ENCODE measurements around the gene NUP160. TPM values are rescaled to one million over a fixed set of nuclear protein-coding genes. Genes with fewer than 3 reads are reported as not detected.
"Not testable (repeated sequence)": the region's sequence is repeated elsewhere in the genome, so short reads cannot be mapped to it uniquely, and the experiment has no call there.

NUP160 gene
- total RNA-seq, 2 experiments from 2014 or later: 76.9 to 79.2 TPM

DNA sequence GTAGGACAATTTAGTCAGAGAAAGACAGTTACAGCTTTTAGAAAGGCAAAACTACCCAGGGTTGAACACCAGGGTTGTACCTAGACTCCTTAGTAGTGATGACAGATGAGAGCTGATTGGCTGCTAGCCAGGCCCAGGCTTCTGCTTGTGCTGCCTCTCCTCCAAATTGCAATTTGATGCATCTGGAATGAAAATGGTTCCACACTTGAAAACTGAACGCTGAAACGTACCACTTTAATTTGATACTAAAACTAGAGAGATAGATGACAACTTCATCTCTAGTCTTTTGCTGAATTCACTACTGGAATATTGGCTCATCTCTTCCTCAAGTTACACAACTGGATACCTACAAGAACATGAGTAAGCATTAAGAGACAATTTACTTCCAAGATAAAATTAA, 61.8 kb downstream of the NUP160 start:
- Mint-ChIP-seq H3K36me3 (peaks cover 16% of the 10 kb centered on the region), H3K4me3 (no peak overlapping the region), H3K4me1 (peaks cover 5% of the 10 kb centered on the region), H3K27ac (no peak overlapping the region), H3K9me3 (no peaks in the 10 kb centered on the region), H3K27me3 (no peaks in the 10 kb centered on the region)
- DNase-seq: no peak

DNA sequence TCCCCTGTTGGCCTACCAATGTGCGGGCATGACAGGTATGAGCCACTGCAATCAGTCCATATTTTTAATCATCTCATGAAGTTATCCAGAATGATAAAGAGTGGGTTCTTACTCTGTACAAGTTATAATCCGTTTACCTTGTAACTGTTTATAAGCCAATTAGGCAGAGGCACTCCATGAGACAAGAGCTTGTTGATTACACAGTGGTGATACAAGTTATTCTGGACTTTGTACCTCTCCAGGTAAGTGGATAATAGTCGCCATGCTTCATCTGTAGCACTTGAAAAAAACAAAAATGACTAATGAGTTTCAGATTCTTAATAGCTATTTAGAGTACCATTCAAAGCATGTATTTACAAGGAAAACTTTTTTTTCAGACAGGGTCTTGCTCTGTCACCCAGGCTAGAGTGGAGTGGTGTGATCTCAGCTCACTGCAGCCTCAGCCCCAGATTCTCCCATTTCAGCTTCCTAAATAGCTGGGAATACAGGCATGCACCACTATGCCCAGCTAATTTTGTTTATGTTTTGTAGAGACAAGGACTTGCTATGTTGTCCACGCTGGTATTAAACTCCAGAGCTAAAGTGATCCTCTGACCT, 63.3 kb downstream of the NUP160 start:
- no peaks in the 10 kb centered on the region for H3K9me3 Mint-ChIP-seq
- H3K27ac Mint-ChIP-seq: no peak overlapping the region
- H3K36me3 Mint-ChIP-seq: peaks cover 13% of the 10 kb centered on the region
- no peak for DNase-seq
- H3K4me3 Mint-ChIP-seq: no peak overlapping the region
- H3K27me3 Mint-ChIP-seq: no peaks in the 10 kb centered on the region
- peaks cover 5% of the 10 kb centered on the region for H3K4me1 Mint-ChIP-seq

DNA sequence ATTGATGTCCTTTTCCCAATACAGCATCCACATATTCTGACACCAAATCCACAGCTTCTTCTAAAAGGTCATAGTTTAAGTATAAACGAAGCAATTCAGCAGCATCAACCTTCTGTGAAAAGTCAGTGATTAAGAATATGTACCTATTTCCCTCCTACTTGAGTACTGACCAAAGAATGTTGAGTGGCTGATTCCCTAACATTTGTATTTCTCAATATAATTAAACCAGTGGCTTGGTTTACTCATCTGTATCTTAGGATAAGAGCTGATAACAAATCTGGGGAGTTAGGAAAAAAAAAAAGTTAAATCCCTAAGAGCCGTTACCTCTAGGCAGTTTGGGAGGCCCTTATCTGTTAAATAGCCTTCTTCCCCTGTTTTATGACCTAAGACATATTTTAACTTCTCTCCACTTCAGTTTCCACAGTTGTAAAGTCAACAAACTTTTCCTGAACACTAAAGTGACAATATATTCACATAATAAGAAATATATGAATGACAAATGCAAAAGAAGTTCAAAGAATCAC, 65.0 kb downstream of the NUP160 start:
- Mint-ChIP-seq H3K36me3 (peaks cover 13% of the 10 kb centered on the region), H3K27ac (no peak overlapping the region), H3K4me1 (peaks cover under 1% of the 10 kb centered on the region), H3K4me3 (no peak overlapping the region), H3K9me3 (no peaks in the 10 kb centered on the region), H3K27me3 (no peaks in the 10 kb centered on the region)
- DNase-seq: no peak

DNA sequence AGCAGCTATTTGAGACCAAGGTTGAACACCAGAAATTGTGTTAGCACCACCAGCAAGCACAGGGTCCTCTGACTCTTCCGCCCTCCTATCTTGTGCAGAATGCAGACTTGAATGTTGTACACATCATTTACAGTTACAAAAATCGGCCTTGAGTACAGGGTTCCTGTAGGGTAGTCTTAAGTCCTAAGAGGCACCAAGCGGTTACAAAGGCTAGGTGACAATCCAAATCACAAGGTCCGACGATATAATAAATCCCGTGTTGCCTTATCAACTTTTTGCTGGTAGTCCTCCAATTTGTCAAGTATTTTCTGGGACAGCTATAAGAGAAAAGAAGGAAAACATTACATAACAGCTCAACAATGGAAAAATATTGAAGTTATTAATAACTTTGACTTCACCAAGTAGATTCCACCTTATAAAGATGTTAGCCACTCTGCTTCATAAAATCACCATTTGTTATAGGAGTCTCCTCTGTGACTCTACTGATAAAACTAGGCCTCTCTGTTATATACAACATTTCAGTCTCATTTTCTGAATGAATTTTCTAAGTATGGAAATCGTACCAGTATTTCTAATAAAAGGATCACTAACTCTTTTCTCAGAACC, 69.2 kb downstream of the NUP160 start:
- Mint-ChIP-seq H3K27ac (no peak overlapping the region), H3K4me1 (no peaks in the 10 kb centered on the region), H3K4me3 (no peak overlapping the region), H3K27me3 (no peaks in the 10 kb centered on the region), H3K9me3 (no peaks in the 10 kb centered on the region), H3K36me3 (peaks cover 17% of the 10 kb centered on the region)
- DNase-seq: no peak

DNA sequence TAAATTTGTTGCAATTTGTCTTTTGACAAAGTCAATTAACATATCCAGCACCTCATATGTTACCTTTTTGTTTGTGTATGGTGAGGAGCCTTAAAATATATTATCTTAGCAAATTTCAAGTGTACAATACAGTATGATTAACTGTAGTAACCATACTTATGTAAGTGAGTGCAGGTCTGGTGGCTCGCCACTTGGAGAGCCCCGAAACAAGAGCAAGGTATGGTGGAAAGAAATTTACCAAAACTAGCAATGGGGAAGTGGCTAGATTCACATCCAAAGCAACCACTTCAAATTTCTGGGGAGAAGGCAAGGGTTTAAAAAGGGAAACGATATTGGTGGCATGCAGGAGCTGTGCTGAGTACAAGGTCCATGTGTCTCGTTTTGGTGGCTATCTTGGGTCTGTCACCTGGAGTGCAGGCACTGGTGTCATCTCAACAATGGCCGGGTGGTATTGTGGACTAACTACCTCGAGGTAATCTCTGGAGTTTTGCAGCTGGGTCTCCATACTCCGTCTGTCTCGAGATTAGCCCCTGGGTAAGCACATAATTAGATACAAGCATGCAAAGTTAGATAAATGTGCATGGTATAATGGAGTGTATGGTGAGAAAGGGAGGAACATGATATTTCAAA, 72.8 kb downstream of the NUP160 start:
- peaks cover 17% of the 10 kb centered on the region for H3K36me3 Mint-ChIP-seq
- no peak for DNase-seq
- no peaks in the 10 kb centered on the region for H3K27me3 Mint-ChIP-seq
- H3K4me1 Mint-ChIP-seq: no peaks in the 10 kb centered on the region
- H3K4me3 Mint-ChIP-seq: no peak overlapping the region
- no peaks in the 10 kb centered on the region for H3K9me3 Mint-ChIP-seq
- no peak overlapping the region for H3K27ac Mint-ChIP-seq

DNA sequence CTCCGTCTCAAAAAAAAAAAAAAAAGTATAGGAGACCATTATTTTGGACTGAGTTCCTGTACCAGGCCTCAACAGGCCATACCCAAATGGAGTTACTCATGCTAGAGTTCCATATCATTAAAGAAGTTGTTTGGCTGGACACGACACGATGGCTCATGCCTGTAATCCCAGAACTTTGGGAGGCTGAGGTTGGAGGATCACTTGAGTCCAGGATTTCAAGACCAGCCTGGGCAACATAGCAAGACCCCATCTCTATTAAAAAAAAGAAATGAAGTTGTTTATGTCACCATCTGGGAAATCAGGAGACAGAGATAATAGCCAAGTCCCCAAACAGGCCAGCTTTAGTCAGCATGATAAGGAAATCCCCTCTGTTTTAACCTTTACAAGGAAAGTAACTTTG, 74.3 kb downstream of the NUP160 start:
- H3K9me3 Mint-ChIP-seq: no peaks in the 10 kb centered on the region
- H3K27me3 Mint-ChIP-seq: no peaks in the 10 kb centered on the region
- no peak overlapping the region for H3K27ac Mint-ChIP-seq
- DNase-seq: no peak
- H3K4me1 Mint-ChIP-seq: no peaks in the 10 kb centered on the region
- H3K4me3 Mint-ChIP-seq: no peak overlapping the region
- peaks cover 19% of the 10 kb centered on the region for H3K36me3 Mint-ChIP-seq

DNA sequence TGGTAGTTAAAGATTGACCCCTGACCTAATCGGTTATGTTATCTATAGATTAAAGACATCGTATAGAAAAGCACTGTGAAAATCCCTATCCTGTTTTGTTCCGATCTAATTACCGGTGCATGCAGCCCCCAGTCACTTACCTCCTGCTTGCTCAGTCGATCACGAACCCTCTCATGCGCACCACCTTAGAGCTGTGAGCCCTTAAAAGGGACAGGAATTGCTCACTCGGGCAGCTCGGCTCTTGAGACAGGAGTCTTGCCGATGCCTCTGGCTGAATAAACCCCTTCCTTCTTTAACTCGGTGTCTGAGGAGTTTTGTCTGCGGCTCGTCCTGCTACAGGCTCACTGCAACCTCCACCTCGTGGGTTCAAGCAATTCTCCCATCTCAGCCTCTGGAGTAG, 78.6 kb downstream of the NUP160 start:
- H3K27ac Mint-ChIP-seq, H3K9me3 Mint-ChIP-seq, DNase-seq, H3K27me3 Mint-ChIP-seq: not testable (repeated sequence)
- Mint-ChIP-seq H3K4me3 (peak overlapping the region; percentile 6), H3K36me3 (peaks cover 25% of the 10 kb centered on the region), H3K4me1 (peaks cover 12% of the 10 kb centered on the region)

DNA sequence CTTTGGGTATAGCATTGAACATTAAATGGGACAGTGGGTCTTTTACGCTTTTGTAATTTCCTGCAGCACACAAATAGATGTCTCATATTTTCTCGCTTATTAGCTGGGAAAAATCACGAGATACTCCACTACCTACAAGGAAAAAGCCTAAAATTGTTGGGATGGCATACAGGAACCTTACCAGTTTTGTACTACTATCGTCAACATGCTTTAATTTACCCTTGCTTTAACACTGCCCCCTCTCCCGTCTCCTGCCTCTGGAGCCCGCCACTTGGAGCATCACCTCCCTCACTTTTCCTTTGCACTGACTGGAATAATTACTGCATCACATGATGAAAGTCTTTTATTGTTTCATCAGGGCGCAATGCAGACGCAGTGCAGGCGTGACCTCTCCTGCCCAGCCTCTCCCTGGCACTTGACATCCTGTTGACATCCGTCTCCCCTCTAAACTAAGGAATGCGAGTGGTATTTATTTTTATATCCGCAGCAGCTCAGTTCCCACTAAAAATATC, 80.0 kb downstream of the NUP160 start:
- Mint-ChIP-seq H3K27ac (peak overlapping the region; percentile 100), H3K36me3 (peaks cover 30% of the 10 kb centered on the region), H3K4me1 (peaks cover 15% of the 10 kb centered on the region), H3K4me3 (peak overlapping the region; percentile 100), H3K27me3 (no peaks in the 10 kb centered on the region), H3K9me3 (no peaks in the 10 kb centered on the region)
- peak; percentile 49 for DNase-seq

DNA sequence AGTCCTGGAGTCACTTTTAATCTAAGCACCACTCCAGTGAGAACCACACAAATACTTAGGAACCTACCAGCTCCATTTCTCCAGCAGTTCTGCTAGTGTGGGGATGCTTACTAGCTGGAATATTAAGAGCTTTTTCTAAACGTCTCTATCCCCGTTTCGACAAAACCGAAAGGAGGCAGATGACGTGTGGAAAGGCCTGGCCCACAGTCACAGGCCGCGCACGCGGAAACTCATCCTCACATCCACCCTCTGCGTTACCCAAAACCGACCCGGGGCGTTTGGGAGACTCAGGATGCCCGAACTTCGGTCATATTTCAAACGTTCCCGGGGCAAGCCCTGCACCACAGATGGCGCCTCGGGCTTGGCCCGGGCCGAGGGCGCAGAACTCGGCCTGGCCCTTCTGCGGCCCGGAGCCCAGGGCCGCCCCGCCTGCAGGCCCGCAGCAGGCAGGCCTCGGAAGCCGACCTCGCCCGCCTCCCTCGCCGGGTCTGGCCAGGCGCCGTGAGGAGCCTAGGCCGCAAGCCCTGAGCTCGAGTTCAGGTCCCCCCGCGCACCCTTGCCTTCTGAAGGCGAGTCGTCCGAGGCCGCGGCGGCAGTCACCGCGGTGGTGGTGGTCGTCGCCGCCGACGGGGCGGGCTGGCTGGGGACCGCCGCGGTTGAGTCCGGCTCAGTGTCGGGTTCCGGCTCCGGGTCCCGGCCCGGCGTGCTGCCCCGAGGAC, 81.5 kb downstream of the NUP160 start:
- peaks cover 34% of the 10 kb centered on the region for H3K36me3 Mint-ChIP-seq
- DNase-seq: peak; percentile 84
- H3K9me3 Mint-ChIP-seq: no peaks in the 10 kb centered on the region
- H3K4me3 Mint-ChIP-seq: peak overlapping the region; percentile 100
- H3K27me3 Mint-ChIP-seq: no peaks in the 10 kb centered on the region
- peaks cover 15% of the 10 kb centered on the region for H3K4me1 Mint-ChIP-seq
- peak overlapping the region; percentile 100 for H3K27ac Mint-ChIP-seq

DNA sequence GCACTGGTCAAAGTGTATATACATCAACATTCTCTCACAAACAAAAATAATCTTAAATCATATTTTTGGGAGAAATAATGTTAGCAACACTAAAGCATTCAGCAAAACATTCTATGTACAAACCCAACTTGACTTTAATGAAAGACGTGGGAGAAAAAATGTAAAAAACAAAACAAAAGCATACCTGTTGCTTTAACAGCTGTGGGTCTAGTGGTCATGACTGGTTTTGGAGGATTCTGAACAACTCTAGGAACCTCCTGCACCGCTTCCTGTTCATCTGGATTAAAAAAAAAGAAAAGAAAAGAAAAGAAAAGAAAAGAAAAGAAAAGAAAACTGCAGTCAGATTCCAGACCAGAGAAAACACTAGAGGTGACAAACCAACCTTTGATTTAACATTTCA, 83.1 kb downstream of the NUP160 start:
- DNase-seq: no peak
- Mint-ChIP-seq H3K4me1 (peaks cover 16% of the 10 kb centered on the region), H3K36me3 (peaks cover 38% of the 10 kb centered on the region), H3K9me3 (no peaks in the 10 kb centered on the region), H3K4me3 (peak overlapping the region; percentile 100), H3K27ac (peak overlapping the region; percentile 99), H3K27me3 (no peaks in the 10 kb centered on the region)

DNA sequence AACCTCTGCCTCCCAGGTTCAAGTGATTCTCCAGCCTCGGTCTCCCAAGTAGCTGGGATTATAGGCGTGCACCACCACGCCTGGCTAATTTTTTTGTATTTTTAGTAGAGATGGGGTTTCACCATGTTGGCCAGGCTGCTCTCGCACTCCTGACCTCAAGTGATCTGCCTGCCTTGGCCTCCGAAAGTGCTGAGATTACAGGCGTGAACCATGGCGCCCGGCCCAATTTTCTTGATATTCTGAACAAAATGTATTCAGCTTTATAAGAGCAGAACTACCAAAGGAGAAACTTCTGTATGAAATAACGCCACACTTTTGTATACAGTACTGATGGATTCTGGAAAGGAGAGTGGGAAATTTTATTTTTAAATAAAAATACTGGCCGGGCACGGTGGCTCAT, 88.9 kb downstream of the NUP160 start:
- not testable (repeated sequence) for H3K27me3 Mint-ChIP-seq, H3K4me1 Mint-ChIP-seq, H3K27ac Mint-ChIP-seq, H3K9me3 Mint-ChIP-seq, H3K4me3 Mint-ChIP-seq, DNase-seq
- H3K36me3 Mint-ChIP-seq: peaks cover 49% of the 10 kb centered on the region

DNA sequence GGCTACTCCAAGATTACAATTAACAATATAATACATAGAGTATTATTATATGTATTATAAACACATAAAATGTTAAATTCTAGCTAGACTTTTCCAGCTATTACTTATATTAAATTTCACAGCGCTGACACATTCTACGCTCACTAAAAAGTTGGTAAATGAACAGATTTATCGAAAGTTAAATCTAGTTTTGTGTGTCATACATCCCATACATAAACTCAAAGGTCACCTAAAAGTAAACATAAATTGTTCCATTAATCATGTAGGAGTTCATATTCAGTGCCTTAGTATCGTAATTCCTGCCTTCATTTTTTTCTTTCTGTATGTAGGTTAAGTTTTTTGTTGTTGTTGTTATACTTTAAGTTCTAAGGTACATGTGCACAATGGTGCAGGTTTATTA, 91.9 kb downstream of the NUP160 start:
- Mint-ChIP-seq H3K4me1 (peaks cover 6% of the 10 kb centered on the region), H3K9me3 (peaks cover 3% of the 10 kb centered on the region), H3K36me3 (peaks cover 57% of the 10 kb centered on the region), H3K27ac (no peak overlapping the region), H3K4me3 (no peak overlapping the region), H3K27me3 (no peaks in the 10 kb centered on the region)
- no peak for DNase-seq

DNA sequence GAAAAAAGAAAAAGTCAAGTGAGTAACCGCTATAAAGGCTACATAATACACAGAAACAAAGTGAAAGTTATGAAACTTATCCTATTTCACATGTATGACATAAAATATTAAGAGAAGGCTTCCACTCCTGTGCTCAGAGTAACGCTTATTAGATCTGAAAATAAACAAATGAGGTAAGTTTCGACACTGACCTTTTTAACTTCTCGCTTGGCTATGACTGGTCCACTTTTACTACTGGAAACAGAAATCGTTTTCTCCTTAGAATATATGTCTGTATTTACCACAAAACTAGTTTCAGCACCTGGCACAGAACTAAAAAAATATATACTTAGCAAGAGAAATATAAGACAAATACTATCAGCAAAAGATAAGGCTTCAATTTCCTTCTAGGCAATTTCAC, 97.4 kb downstream of the NUP160 start:
- Mint-ChIP-seq H3K9me3 (no peaks in the 10 kb centered on the region), H3K36me3 (peaks cover 36% of the 10 kb centered on the region), H3K27ac (peak overlapping the region; percentile 35), H3K4me3 (no peak overlapping the region), H3K27me3 (no peaks in the 10 kb centered on the region), H3K4me1 (peaks cover 11% of the 10 kb centered on the region)
- no peak for DNase-seq

DNA sequence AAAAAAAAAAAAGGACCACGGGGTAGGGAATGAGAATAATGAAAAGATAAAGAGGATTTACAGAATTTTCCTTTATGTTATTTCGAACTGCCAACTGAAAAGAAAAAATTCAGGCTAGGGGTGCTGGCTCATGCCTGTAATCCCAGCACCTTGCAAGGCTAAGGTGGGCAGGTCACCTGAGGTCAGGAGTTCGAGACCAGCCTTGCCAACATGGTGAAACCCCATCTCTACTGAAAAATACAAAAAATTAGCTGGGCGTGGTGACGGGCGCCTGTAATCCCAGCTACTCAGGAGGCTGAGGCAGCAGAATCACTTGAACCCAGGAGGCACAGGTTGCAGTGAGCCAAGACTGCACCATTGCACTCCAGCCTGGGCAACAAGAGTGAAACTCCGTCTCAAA, 105.7 kb downstream of the NUP160 start:
- H3K27ac Mint-ChIP-seq, H3K4me1 Mint-ChIP-seq, H3K4me3 Mint-ChIP-seq: not testable (repeated sequence)

DNA sequence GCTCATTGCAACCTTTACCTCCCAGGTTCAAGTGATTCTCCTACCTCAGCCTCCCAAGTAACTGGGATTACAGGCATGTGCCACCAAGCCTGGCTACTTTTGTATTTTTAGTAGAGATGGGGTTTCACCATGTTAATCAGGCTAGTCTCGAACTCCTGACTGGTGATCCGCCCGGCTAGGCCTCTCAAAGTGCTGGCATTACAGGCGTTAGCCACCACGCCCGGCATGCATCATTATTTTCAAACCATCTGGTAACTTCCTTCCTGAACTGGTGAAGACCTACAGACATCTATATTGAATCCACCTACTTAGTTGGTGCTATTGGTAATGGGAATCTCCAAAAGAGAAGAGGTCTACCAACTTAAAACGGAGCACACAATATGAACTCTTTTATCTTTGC, 110.3 kb downstream of the NUP160 start:
- H3K9me3 Mint-ChIP-seq, DNase-seq, H3K4me3 Mint-ChIP-seq, H3K27ac Mint-ChIP-seq, H3K27me3 Mint-ChIP-seq, H3K4me1 Mint-ChIP-seq: not testable (repeated sequence)
- H3K36me3 Mint-ChIP-seq: peaks cover 21% of the 10 kb centered on the region

More for the DNA sequence above, 105.7 kb downstream of the NUP160 start:
- not testable (repeated sequence) for DNase-seq, H3K27me3 Mint-ChIP-seq, H3K9me3 Mint-ChIP-seq
- peaks cover 25% of the 10 kb centered on the region for H3K36me3 Mint-ChIP-seq
